Measurements from ENCODE around the gene HDAC4.
"Not testable (repeated sequence)": the region's sequence is repeated elsewhere in the genome, so short reads cannot be mapped to it uniquely, and the experiment has no call there.

The HDAC4 gene

DNA sequence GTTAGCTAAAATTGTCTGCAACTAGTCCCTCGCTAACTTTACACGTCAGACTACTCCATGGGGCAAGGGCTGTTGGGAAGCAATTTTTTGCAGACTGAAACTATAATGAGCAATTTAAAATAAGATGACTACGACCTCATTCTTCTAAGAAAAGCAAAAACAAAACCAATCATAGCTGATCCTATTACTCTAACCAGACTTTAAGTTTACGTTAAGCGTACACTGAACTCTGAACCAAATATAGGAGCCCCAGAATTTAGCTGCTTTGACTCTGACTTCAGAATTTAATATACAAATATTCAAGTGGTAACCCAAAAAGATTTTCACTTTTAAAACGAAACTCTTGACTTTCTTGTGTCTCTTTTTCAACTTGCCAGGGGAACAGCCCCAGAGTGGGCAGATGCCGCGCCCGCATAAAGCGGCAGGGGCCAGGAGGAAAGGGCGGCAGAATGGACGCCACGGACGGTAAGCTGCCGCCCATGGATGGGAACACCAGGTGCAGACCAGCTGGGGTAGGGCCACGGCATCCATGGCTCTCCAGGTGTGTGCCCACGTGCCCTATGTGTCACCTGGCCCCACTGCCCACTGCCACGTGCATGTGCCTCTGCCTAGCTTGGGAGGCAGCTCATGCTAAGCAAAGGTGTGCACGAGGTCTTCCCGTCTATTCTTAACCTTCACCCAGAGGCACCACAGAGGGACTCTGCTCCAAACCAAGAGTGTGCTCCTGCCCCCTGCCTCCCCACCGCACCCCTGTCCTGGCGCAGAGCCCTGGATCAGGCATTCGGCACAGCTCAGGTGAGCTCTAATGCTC is 217.6 kb downstream of the HDAC4 start:
- FAIRE-seq (no peak), DNase-seq (ENCODE audit: insufficient read length, low spot score) (no peak)

DNA sequence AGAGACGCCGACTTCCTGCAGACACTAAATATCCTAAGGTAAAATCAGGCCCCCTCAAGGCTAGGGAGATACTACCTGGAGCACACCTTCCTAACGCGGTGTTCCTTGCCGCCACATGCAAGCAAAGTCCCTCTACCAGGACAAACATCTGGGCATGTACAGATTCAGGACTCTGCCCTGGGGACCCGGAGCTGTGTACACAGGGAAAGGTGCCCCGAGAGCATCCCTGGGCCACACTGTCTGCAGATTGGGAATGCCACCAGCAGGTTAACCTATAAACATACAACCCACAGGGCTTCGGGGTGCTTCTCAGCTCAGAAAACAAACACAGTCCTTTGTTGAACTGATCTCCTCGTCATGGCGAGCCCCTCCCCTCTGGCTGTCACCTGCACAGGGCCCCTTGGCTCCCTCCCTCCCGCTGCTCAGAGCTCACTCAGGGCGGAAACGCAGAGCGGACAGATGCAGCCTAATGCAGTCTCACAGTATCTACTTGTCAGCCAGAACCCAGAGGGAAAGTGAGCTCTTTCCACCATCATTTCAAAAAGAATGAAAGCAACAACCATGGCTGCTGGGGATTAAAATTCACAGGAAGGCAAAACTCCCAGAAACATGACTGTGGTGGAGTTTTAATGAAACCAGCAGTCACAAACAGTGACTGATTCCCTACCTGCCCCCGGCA is 218.8 kb downstream of the HDAC4 start:
- no peak for FAIRE-seq
- DNase-seq (ENCODE audit: insufficient read length, low spot score) = no peak

- DNase-seq (ENCODE audit: insufficient read length, low spot score) (no peak), FAIRE-seq (no peak)
Observed at GRCh38 chr2:239181074-239181902, 219.5 kb downstream of the HDAC4 start.

GRCh38 chr2:239180526-239181073 is 220.2 kb downstream of the HDAC4 start:
- DNase-seq (ENCODE audit: insufficient read length, low spot score) (no peak), FAIRE-seq (no peak)

DNA sequence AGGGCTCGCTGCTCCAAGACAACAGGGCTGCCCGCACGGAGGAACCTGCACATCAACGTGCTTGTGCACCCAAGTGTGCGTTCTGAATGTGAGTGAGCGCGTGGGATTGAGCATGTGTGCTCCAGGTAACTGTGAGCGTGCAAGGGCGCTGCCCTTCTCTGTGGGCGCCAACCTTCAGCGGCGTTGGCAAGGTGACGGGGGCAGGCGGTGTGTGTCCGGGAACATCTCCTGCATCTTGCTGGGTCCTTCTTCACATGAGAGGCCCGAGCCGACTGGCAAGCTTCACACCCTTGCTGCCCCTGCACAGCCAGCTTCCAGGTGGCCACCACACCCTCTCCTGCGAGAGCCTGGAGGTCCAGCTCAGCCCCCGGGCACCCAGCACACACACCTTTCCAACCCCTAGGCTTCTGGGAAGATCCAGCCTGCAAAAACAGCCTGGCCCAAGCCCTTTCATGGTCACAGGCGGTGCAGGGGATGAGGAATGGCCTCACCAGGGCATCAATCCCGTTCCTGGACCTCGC is 220.9 kb downstream of the HDAC4 start:
- DNase-seq (ENCODE audit: insufficient read length, low spot score) (no peak), FAIRE-seq (no peak)

DNA sequence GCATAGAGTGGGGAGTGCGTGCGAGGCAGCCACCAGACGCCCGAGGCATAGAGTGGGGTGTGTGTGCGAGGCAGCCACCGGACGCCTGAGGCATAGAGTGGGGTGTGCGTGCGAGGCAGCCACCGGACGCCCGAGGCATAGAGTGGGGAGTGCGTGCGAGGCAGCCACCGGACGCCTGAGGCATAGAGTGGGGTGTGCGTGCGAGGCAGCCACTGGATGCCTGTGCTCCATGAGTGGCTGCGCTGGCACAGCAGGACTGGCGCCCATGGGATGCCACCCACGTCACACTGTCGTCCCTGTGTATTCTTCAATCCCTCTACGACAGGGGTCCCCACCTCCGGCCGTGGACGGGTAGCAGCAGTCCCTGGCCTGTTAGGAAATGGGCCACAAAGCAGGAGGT is 221.9 kb downstream of the HDAC4 start:
- DNase-seq (ENCODE audit: insufficient read length, low spot score) (no peak), FAIRE-seq (no peak)

- DNase-seq (ENCODE audit: insufficient read length, low spot score) = no peak
- no peak for FAIRE-seq
Observed at GRCh38 chr2:239178484-239178883, 222.3 kb downstream of the HDAC4 start.

DNA sequence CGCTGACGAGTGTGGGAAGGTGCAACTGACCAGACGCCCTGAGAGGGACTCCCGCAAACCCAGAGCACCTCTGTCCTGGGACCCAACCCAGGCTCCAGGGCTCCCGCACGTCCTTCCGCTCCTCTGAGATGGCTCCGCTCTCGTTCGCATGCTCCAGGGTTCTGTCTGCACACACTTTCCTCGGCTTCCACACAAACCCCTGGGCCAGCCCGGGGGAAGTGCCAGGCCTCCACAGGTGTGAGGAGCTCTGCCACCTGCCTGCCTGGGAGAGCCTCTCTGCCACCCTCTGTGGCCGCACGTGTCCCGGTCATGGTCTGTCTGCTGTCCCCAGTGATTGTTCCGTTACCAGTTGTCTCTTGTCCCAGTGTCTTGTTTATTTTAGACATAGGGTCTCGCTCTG is 222.9 kb downstream of the HDAC4 start:
- no peak for FAIRE-seq
- DNase-seq (ENCODE audit: insufficient read length, low spot score) = no peak

GRCh38 chr2:239177325-239177724 is 223.5 kb downstream of the HDAC4 start:
- FAIRE-seq = no peak
- no peak for DNase-seq (ENCODE audit: insufficient read length, low spot score)

DNA sequence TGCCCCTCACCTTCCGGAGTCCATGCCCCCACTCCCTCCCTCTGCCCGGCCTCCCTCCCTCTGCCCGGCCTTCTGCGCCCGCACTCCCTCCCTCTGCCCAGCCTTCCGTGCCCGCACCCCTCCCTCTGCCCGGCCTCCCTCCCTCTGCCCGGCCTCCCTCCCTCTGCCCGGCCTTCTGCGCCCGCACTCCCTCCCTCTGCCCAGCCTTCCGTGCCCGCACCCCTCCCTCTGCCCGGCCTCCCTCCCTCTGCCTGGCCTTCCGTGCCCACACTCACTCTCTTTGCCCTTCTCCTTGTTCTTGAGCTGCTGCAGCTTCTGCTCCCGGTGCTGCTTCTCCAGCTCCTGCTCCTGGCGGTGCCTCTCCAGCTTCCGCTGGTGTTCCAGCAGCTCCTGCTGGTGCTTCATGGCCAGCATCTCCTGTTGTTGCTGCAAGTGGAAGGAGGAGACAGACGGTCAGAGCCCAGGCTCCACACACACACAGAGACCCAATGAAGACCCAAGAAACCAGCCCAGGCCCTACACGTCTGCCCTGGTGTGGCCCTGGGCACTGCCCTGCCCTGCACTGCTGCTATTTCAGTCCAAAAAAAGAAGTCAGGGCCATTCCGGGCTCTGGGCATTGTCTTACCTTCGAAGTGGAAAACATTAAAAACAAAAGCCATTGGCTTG is 224.5 kb downstream of the HDAC4 start:
- DNase-seq (ENCODE audit: insufficient read length, low spot score); FAIRE-seq: not testable (repeated sequence)

GRCh38 chr2:239175181-239175580 is 225.6 kb downstream of the HDAC4 start:
- FAIRE-seq = no peak

GRCh38 chr2:239173301-239173700 is 227.5 kb downstream of the HDAC4 start:
- no peak for DNase-seq (ENCODE audit: insufficient read length, low spot score)
- FAIRE-seq = no peak

More at GRCh38 chr2:239175181-239175580, 225.6 kb downstream of the HDAC4 start:
- no peak for DNase-seq (ENCODE audit: insufficient read length, low spot score)

DNA sequence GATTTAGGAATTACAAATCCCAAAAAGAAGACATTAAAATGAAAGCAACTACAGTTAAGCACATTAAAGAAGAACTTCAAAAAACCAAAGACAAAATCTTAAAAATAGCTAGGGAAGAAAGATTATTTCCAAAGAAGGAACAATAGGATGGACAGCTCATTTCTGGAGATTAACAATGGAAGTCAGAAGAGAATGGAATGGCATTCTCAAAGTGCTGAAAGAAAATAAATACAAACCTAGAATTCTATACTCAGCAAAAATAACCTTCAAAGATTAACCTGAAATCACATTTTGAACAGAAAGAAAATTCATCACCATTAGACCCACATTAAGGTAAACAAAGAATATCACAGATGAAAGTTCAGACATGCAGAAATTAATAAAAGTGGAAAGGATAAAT is 229.2 kb downstream of the HDAC4 start:
- FAIRE-seq (no peak), DNase-seq (ENCODE audit: insufficient read length, low spot score) (no peak)

DNA sequence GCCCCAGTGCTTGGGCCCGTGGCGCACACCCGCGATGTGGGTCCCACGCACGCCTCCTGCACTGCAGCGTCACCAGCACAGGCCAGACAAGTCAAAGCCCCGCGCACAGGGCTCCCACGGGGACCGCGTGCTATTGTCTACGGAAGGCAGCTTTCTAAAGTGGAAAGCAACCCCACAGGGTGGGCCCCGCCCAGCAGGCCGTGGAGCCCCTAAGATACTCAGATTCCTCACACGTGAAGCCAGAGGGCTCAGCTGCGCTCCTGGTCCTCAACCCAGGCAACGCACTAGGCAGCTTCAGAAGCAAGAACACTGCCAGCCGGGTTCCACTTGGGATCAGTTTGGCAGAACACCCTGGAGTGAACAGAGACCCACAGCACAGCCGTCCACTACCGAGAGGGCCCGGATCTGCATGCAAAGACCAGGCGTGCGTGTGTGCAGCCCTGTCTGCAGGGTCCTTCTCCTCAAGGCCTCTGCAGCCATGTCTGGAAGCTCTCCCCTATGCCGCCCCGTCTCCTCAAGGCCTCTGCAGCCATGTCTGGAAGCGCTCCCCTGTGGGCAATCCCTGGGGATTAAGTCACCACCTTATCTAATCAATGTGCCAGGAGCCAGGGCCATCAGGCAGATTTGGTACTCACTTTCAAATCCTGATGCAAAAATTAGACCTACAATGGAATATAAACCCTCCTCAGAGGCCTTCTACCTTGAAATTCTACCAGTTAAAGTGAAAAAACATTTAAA is 231.3 kb downstream of the HDAC4 start:
- no peak for FAIRE-seq
- no peak for DNase-seq (ENCODE audit: insufficient read length, low spot score)

DNA sequence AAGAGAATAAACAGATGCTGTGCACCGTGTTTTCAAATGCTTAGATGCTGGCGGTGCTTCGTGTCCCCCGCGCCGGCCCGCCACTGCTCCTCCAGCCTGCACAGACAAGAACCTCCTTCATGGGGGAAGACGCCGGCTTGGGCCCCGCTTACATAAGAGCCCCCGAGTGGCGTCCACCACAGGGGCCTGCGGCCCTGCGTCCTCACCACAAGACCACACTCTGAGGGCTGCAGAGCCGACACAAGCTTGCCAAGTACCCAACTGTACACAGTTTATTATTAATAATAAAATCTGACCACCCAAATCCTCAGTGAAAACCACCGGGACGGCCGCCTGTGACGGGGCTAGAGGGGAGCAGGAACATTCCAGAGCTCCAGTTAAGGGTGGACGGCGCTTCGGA is 232.2 kb downstream of the HDAC4 start:
- FAIRE-seq (no peak), DNase-seq (ENCODE audit: insufficient read length, low spot score) (no peak)

DNA sequence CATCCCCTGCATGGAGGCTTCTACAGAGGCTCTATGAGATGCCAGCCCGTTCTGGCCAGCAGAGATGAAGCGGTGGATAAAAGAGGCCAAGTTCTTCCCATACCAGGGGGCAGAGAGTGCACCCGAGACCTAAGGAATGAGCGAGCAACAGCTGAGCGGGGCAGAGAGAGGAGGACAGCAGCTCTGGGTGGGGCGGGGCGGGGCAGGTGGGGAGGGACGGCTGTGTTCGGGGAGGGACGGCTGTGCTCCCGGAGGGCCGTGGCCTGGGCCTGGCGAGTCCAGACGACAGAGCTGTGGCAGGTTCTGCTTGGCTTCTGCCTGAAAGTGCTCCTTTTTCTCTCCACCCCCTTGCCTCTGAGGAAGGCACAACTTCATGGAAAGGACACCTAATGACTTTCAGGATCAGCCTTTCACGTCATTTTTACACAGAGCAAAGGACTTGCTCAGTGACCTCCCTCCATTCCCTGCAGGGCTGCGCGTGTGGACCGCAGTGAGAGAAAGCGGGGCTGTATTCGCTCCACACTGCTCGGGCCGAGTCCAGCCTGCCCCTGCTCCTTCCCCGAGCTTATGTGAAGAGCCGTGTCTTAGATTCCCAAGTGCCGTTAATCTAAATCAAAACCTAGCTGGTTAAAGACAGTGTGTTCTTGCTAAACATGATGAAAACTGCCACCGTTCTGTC is 232.9 kb downstream of the HDAC4 start:
- no peak for DNase-seq (ENCODE audit: insufficient read length, low spot score)
- FAIRE-seq = no peak

- DNase-seq (ENCODE audit: insufficient read length, low spot score) (no peak), FAIRE-seq (no peak)
Observed at GRCh38 chr2:239167011-239167673, 233.7 kb downstream of the HDAC4 start.

- FAIRE-seq (no peak), DNase-seq (ENCODE audit: insufficient read length, low spot score) (no peak)
Observed at GRCh38 chr2:239166201-239166834, 234.5 kb downstream of the HDAC4 start.

All from GM19239 (cell line).